Bone marrow (tissue), 2 donors: Measurements from ENCODE around the gene HM13.
"Not testable (repeated sequence)": the region's sequence is repeated elsewhere in the genome, so short reads cannot be mapped to it uniquely, and the experiment has no call there.

ENCODE experiments used
- DNase-seq, 2 donors: peaks; one replicate each; lab custom pipeline; 2025; lab: John Stamatoyannopoulos, UW

HM13 gene, protein sequence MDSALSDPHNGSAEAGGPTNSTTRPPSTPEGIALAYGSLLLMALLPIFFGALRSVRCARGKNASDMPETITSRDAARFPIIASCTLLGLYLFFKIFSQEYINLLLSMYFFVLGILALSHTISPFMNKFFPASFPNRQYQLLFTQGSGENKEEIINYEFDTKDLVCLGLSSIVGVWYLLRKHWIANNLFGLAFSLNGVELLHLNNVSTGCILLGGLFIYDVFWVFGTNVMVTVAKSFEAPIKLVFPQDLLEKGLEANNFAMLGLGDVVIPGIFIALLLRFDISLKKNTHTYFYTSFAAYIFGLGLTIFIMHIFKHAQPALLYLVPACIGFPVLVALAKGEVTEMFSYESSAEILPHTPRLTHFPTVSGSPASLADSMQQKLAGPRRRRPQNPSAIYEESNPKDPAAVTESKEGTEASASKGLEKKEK

DNA sequence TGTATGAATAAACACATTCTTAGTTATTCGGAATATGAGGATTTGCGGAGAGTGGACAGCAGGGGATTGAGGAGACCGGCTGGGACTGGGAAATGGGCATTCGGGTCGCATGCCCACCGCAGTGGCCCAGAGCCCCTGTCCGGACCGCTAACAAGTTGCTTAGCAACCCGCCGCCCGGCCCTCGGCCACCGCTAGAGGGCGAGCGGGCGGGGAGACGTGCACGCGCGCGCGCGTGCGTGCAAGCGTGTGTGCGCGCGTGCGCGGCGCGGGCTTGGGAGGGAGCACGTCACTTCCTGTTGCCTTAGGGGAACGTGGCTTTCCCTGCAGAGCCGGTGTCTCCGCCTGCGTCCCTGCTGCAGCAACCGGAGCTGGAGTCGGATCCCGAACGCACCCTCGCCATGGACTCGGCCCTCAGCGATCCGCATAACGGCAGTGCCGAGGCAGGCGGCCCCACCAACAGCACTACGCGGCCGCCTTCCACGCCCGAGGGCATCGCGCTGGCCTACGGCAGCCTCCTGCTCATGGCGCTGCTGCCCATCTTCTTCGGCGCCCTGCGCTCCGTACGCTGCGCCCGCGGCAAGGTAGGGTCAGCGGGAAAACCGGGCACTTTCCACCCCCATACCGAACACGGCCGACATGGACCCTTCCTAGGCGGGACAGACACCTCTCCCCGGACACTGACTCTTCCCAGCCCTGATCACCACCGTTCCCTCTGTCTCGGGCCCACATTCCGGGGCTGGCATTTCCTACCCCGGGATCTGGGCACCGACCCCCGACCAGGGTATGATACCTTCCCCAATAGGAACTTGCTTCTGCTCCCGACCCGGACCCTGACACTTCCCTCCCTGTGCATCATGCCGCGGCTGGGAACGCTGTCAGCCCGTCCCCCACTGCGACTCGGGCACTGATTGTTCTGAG lies at the start of gene HM13:
TSS of gene HM13 (plus strand) at position 289 of the 918 bp plus-strand sequence. CDS start at position 399, 110 bp downstream.
- peak; percentile 54 to 80 for DNase-seq

DNA sequence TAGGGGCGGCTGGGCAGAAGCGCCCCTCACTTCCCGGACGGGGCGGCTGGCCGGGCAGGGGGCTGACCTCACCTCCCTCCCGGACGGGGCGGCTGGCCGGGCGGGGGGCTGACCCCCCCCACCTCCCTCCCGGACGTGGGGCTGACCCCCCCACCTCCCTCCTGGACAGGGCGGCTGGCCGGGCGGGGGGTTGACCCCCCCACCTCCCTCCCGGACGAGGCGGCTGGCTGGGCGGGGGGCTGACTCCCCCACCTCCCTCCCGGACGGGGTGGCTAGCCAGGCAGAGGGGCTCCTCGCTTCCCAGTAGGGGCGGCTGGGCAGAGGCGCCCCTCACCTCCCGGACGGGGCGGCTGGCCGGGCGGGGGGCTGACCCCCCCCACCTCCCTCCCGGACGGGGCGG lies 43.3 kb upstream of the HM13 start:
- not testable (repeated sequence) for DNase-seq

- DNase-seq = no peak
Measured at GRCh38 chr20:31472395-31473330, 41.6 kb upstream of the HM13 start.

DNA sequence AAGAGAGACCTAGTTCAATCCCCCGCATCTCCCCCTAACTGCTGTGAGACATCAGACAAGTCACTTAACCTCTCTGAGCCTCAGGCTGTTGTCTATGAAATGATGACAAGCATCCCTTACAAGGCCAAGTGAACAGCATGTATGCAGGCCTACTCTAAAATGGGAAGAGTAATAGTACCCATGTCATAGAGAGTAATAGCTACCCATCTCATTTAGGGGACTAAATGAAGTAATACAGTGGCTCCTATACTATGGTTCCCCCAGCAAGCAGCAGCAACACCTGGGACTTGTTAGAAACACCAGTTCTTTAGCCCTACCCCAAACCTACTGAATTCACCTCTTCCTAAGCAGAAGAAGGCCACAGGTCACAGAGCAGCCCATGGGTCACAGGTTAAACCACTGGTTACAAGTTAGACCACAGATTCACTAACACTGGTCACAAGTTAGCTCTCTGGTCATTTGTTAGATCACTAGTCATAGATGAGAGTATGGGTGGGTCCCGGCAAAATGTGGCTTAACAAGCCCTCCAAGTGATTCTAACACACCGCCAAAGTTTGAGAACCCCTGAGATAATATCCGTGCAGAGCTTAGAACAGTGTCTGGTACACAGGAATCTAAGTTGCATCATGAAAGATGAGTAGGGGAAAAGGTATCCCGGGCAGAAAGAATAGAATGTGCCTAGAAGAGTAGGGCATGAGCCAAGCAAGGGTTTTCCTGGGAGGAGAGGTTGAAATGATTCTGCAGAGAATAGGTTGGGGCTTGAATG lies 40.7 kb upstream of the HM13 start:
- no peak for DNase-seq

- DNase-seq = no peak
Measured at GRCh38 chr20:31474097-31474436, 40.2 kb upstream of the HM13 start.

- DNase-seq = no peak
Measured at GRCh38 chr20:31474758-31475427, 39.3 kb upstream of the HM13 start, which contains the start of the genes DEFB124 and REM1. Gene DEFB124, minus strand, starts transcription at chr20:31475127. Its CDS starts 2,114 bp downstream, at chr20:31473013. Gene REM1, plus strand, starts transcription at chr20:31475288. Its CDS starts 1,158 bp downstream, at chr20:31476446.

DNA sequence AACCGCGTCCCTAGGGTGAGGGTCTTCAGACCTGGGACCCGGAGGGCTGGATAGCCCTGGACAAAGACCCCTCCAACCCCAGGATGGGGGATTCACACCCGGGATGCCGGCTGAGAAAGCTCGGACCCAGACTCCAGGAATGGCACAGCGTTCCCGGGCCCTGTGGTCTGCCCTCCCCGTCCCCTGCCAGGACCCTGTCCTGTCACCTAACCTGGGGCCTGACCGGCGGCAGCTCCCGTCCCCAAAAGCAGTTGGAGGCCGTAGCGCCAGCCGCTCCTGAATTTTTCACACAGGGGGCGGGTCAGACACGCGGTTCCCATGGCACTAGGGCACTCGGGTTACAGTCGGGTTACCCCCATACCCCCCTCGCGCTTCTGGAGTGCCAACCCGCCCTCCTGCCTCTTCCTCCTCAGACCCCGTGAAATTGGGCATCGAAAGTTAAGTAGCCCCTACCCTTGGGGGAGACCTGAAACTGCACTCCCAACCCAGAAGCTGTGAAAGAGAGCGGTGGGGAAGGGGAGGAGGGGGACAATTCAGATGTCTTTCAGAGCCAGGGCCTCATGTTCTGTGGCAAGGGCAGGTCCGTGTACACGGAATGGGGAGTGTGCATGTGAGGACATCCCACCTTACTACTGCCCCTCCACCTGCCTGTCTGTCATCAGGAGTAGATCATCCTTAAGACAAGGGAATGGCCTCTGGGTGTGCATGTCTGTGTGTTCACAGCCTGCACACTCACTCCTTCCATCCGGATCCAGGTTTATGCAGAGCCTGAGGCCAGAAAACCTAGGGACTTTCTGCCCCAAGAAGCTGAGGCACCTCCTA lies 38.6 kb upstream of the HM13 start:
- DNase-seq = no peak

GRCh38 chr20:31476294-31476585 lies 38.0 kb upstream of the HM13 start:
- DNase-seq = no peak

GRCh38 chr20:31476643-31477215 lies 37.5 kb upstream of the HM13 start:
- DNase-seq = no peak

DNA sequence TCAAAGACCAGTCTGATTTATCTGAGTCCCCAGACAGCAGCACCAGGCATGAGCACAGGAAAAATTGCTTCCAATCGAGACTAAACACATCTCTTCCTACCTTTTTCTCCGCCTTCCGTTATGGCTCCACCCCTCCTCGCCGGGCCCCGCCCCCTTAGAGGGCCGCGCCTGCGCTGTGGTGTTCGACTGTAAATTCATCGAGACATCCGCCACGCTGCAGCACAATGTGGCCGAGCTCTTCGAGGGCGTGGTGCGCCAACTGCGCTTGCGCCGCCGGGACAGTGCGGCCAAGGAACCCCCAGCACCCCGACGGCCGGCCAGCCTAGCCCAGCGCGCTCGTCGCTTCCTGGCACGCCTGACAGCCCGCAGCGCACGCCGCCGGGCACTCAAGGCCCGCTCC lies 30.2 kb upstream of the HM13 start:
- DNase-seq = no peak

GRCh38 chr20:31485450-31486339 lies 28.5 kb upstream of the HM13 start:
- DNase-seq = no peak

DNA sequence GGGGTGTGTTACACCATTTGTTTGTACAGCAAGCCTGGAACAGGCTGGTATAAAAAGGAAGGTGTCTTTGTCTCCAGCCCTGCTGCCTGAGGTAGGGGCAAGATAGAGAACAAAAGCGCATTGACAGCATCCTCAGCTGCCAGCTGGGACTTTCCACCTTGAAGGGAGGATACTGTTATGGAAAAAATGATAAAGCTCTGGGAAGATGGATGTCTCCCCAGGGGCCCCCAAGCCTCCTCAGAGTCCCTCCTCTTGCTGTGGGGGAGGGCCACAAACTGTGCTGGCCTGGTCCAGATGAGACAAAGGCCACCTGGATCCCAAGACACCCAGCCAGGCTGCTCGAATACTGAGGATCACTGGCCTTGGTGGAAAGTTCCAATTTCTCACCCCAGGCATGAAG lies 26.1 kb upstream of the HM13 start:
- DNase-seq = no peak

- DNase-seq = no peak
Measured at GRCh38 chr20:31489152-31489551, 25.1 kb upstream of the HM13 start.

- DNase-seq = no peak
Measured at GRCh38 chr20:31490752-31491151, 23.5 kb upstream of the HM13 start.

- no peak for DNase-seq
Measured at GRCh38 chr20:31494131-31494530, 20.1 kb upstream of the HM13 start.

- no peak for DNase-seq
Measured at GRCh38 chr20:31496761-31497295, 17.4 kb upstream of the HM13 start.

- DNase-seq = no peak
Measured at GRCh38 chr20:31497838-31498540, 16.3 kb upstream of the HM13 start.
